ENCODE measurements around the gene ANKUB1.

DNA sequence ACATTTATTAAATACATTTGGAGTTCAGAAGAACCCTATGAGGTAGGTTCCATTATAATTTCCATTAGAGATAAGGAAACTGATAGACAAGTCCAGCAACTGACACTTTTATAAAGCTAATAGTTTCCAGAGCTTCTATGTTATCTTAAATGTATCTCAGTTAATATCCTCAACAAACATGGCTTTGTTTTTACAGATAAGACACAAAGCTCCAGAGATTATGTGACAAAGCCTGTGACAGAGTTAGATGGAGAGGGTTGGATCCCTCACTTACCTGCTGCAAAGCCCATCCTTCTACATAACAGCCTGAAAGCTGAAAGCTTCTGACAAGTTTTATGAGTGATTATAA is 39.6 kb downstream of the ANKUB1 start:
- TF ChIP-seq POLR2A (IDR thresholded peaks at IDR 0.05) = no peak
- no peak for TF ChIP-seq CTCF (IDR thresholded peaks at IDR 0.05)
